HepG2 (cell line): ENCODE data around the gene FOLR2. TPM values are rescaled to one million over a fixed set of nuclear protein-coding genes. Genes with fewer than 3 reads are reported as not detected.
A peak's percentile ranks its signal among the peaks of the same experiment; 100 is the strongest.

Source experiments
- CREB1 ChIP-seq, 2 experiments: fragments of 450-650 bp in 1 of 2; IDR thresholded peaks; 2 replicates each; pipeline ENCODE4 v1.6.1; 2016 to 2017; ENCODE audit warnings: control low read depth in 1 of 2, mild to moderate bottlenecking in 1 of 2, missing compliant biosample characterization in 1 of 2, missing genetic modification characterization in 1 of 2
- DMAP1 ChIP-seq: IDR thresholded peaks from 2 replicates; pipeline ENCODE4 v1.6.1; 2016
- ELF1 ChIP-seq: sonication (generic); formaldehyde crosslinking; IDR thresholded peaks from 2 replicates; pipeline ENCODE4 v1.4.0; 2020; ENCODE audit warnings: missing genetic modification reagents
- FOXO1 ChIP-seq: sonication (generic); formaldehyde crosslinking; IDR thresholded peaks from 2 replicates; pipeline ENCODE4 v1.4.0; 2020; ENCODE audit warnings: missing genetic modification reagents
- GMEB1 ChIP-seq: sonication (generic); formaldehyde crosslinking; IDR thresholded peaks from 2 replicates; pipeline ENCODE4 v1.5.1; 2020; ENCODE audit warnings: missing genetic modification reagents, mild to moderate bottlenecking, borderline replicate concordance
- GZF1 ChIP-seq: sonication (generic); formaldehyde crosslinking; IDR thresholded peaks from 2 replicates; pipeline ENCODE4 v1.5.1; 2020; ENCODE audit warnings: mild to moderate bottlenecking, missing genetic modification reagents
- ISX ChIP-seq: sonication (generic); formaldehyde crosslinking; conservative IDR thresholded peaks from 2 replicates; pipeline ENCODE4 v1.5.0; 2020; ENCODE audit warnings: missing genetic modification reagents
- LCORL ChIP-seq, 2 experiments: fragments of 450-650 bp in 1 of 2; sonication (generic) in 1 of 2; formaldehyde crosslinking in 1 of 2; IDR thresholded peaks; 2 replicates each; pipeline versions ENCODE4 v1.5.0 to v1.6.1; 2017 to 2020; ENCODE audit warnings: antibody characterized with exemption in 1 of 2, missing genetic modification reagents in 1 of 2
- MED1 ChIP-seq: sonication (generic); formaldehyde crosslinking; IDR thresholded peaks from 2 replicates; pipeline ENCODE4 v1.4.0; 2020; ENCODE audit warnings: missing genetic modification reagents
- SALL1 ChIP-seq: sonication (generic); formaldehyde crosslinking; IDR thresholded peaks from 2 replicates; pipeline ENCODE4 v1.8.0; 2022; ENCODE audit warnings: mild to moderate bottlenecking, missing genetic modification reagents
- SMYD3 ChIP-seq: sonication (generic); formaldehyde crosslinking; IDR thresholded peaks from 2 replicates; pipeline ENCODE4 v1.8.1; 2023; ENCODE audit warnings: mild to moderate bottlenecking, missing genetic modification reagents
- SP5 ChIP-seq: IDR thresholded peaks from 2 replicates; pipeline ENCODE4 v1.6.1; 2016; ENCODE audit warnings: low read depth, borderline replicate concordance
- TRIM22 ChIP-seq: fragments of 450-650 bp; IDR thresholded peaks from 2 replicates; pipeline ENCODE4 v1.6.1; 2017
- ZNF232 ChIP-seq: sonication (generic); formaldehyde crosslinking; IDR thresholded peaks from 2 replicates; pipeline ENCODE4 v1.4.0; 2020; ENCODE audit warnings: missing genetic modification reagents, borderline replicate concordance
- ZNF331 ChIP-seq: sonication (generic); formaldehyde crosslinking; IDR thresholded peaks from 2 replicates; pipeline ENCODE4 v1.4.0; 2020; ENCODE audit warnings: missing genetic modification reagents
- ZNF577 ChIP-seq: sonication (generic); formaldehyde crosslinking; IDR thresholded peaks from 2 replicates; pipeline ENCODE4 v1.4.0; 2020; ENCODE audit warnings: mild to moderate bottlenecking, low read depth, missing genetic modification reagents, borderline replicate concordance
- ZNF607 ChIP-seq: sonication (generic); formaldehyde crosslinking; IDR thresholded peaks from 2 replicates; pipeline ENCODE4 v1.5.1; 2020; ENCODE audit warnings: missing genetic modification reagents, mild to moderate bottlenecking, borderline replicate concordance
- ZNF672 ChIP-seq: sonication (generic); formaldehyde crosslinking; IDR thresholded peaks from 2 replicates; pipeline ENCODE4 v1.8.1; 2022; ENCODE audit warnings: missing genetic modification reagents
- ZNF780A ChIP-seq: sonication (generic); formaldehyde crosslinking; IDR thresholded peaks from 2 replicates; pipeline ENCODE4 v1.8.0; 2022; ENCODE audit warnings: mild to moderate bottlenecking, missing genetic modification reagents, moderate library complexity
- ZNF790 ChIP-seq: sonication (generic); formaldehyde crosslinking; IDR thresholded peaks from 2 replicates; pipeline ENCODE4 v1.8.0; 2022; ENCODE audit warnings: missing genetic modification reagents, mild to moderate bottlenecking, borderline replicate concordance
- polyA plus RNA-seq, 8 experiments: library from polyadenylated mRNA; depleted of rRNA in 3 of 8; stranded (reverse) in 7 of 8; unstranded in 1 of 8; fragments of >200 nt; fragmentation: Illumina TruSeq in 4 of 8; extraction: Trizol in 4 of 8; gene quantifications; 2 replicates each; pipeline versions ENCODE4 v1.2.1 to v1.2.3, GENCODE V29; 2011 to 2016; ENCODE audit warnings: low read depth in 4 of 8, missing spikeins in 1 of 8, mixed read lengths in 1 of 8; ENCODE audit not compliant: insufficient read depth in 1 of 8
- total RNA-seq, 5 experiments: library from RNA; depleted of rRNA; stranded (reverse); fragments of >200 nt; fragmentation: Illumina TruSeq; extraction: Trizol; gene quantifications; 2 replicates each; pipeline ENCODE4 v1.2.3, GENCODE V29; 2016; ENCODE audit warnings: low read depth in 1 of 5
- TF ChIP-seq, protein P1 (sequence below): sonication (generic); formaldehyde crosslinking; IDR thresholded peaks from 2 replicates; pipeline ENCODE4 v1.5.0; 2020; ENCODE audit warnings: missing genetic modification reagents
- TF ChIP-seq, protein P2 (sequence below): sonication (generic); formaldehyde crosslinking; IDR thresholded peaks from 2 replicates; pipeline ENCODE4 v1.8.0; 2023; ENCODE audit warnings: mild to moderate bottlenecking, missing genetic modification reagents
- TF ChIP-seq, protein P3 (sequence below): sonication (generic); formaldehyde crosslinking; IDR thresholded peaks from 2 replicates; pipeline ENCODE4 v1.4.0; 2020; ENCODE audit warnings: missing genetic modification reagents

The FOLR2 gene
- total and polyA plus RNA-seq, 2 of the 13 experiments (the other 11 are each of a cell fraction or from before 2014, with no cell fraction given), result 0.09 TPM; not detected in 1

DNA sequence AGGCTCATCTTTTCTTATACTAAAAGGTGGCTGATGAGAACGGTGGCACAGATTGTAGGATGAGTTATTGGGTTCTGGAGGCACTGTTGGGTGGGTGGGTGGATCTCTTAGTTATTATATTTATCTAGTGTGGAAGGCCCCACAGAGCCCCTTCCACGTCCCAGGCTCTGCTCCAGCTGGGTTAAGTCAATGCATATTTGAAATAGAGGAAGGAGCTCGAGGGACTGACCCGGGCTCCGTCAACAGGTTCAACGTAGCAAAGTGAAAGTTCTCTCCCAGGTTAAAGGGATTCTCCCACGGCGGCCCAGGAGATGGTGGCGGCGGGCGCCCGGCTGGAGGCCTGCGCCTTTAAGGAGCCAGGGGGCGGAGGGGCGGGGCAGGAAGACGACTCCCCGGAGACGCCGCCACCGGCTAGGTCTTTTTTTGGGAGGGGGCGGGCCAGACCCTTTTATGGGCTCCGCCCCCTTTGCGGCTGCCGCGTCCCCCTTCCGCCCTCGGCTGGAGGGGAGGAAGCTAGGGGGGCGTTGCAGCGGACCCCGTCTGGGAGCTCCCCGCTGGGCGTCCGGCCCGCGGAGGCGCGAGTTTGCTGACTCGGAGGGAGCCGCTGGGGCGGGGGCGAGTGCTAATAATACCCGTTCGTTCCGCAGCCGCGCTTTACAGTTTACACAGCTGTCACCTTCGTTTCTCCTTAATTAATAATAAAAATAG is 6.5 kb downstream of the FOLR2 start (continued):
- TF ChIP-seq GZF1 (CRISPR knock-in tag) (no peak), GMEB1 (CRISPR knock-in tag) (peak; percentile 41; the same call in 1 of the 2 replicates), ZNF607 (CRISPR knock-in tag) (no peak), MED1 (CRISPR knock-in tag) (no peak), FOXO1 (CRISPR knock-in tag) (no peak), ZNF672 (no peak), DMAP1 (CRISPR knock-in tag) (peak; percentile 31; the same call in 1 of the 2 replicates), SP5 (CRISPR knock-in tag) (peak; percentile 59), SMYD3 (no peak), ISX (CRISPR knock-in tag) (no peak), ZNF780A (CRISPR knock-in tag) (no peak), ZNF331 (CRISPR knock-in tag) (peak; percentile 37; the same call in 1 of the 2 replicates), ZNF232 (CRISPR knock-in tag) (peak; percentile 38; the same call in 1 of the 2 replicates), CREB1 (IDR thresholded peaks at IDR 0.05) (no peak), CREB1 (CRISPR knock-in tag; IDR thresholded peaks at IDR 0.05) (peak; percentile 57; the same call in 1 of the 2 replicates), LCORL (IDR thresholded peaks at IDR 0.05) (no peak), LCORL (CRISPR knock-in tag; IDR thresholded peaks at IDR 0.05) (peak; percentile 84), ELF1 (CRISPR knock-in tag) (peak; percentile 57), ZNF790 (0 out of 2 replicates have a peak, but pooled peaks have one; percentile 29), ZNF577 (CRISPR knock-in tag) (no peak), TRIM22 (no peak), SALL1 (CRISPR knock-in tag) (peak; percentile 10; the same call in 1 of the 2 replicates)
- TF ChIP-seq, protein P1, sequence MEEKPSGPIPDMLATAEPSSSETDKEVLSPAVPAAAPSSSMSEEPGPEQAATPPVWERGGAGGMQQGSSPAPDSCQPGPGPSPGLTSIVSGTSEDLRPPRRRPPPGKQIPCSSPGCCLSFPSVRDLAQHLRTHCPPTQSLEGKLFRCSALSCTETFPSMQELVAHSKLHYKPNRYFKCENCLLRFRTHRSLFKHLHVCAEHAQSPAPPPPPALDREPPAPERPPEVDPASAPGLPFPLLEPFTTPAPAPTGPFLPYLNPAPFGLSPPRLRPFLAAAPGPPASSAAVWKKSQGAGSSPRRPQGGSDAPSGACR (CRISPR knock-in tag), result no peak
- TF ChIP-seq, protein P2, sequence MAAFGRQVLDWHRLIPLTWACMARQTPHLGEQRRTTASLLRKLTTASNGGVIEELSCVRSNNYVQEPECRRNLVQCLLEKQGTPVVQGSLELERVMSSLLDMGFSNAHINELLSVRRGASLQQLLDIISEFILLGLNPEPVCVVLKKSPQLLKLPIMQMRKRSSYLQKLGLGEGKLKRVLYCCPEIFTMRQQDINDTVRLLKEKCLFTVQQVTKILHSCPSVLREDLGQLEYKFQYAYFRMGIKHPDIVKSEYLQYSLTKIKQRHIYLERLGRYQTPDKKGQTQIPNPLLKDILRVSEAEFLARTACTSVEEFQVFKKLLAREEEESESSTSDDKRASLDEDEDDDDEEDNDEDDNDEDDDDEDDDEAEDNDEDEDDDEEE (CRISPR knock-in tag), result no peak
- TF ChIP-seq, protein P3, sequence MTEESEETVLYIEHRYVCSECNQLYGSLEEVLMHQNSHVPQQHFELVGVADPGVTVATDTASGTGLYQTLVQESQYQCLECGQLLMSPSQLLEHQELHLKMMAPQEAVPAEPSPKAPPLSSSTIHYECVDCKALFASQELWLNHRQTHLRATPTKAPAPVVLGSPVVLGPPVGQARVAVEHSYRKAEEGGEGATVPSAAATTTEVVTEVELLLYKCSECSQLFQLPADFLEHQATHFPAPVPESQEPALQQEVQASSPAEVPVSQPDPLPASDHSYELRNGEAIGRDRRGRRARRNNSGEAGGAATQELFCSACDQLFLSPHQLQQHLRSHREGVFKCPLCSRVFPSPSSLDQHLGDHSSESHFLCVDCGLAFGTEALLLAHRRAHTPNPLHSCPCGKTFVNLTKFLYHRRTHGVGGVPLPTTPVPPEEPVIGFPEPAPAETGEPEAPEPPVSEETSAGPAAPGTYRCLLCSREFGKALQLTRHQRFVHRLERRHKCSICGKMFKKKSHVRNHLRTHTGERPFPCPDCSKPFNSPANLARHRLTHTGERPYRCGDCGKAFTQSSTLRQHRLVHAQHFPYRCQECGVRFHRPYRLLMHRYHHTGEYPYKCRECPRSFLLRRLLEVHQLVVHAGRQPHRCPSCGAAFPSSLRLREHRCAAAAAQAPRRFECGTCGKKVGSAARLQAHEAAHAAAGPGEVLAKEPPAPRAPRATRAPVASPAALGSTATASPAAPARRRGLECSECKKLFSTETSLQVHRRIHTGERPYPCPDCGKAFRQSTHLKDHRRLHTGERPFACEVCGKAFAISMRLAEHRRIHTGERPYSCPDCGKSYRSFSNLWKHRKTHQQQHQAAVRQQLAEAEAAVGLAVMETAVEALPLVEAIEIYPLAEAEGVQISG (CRISPR knock-in tag), result no peak; the same call in 1 of the 2 replicates
